ENCODE results near the gene TRHDE. TPM values are rescaled to one million over a fixed set of nuclear protein-coding genes. Genes with fewer than 3 reads are reported as not detected.

Gene TRHDE
- polyA plus RNA-seq, 1 donor (not counting 4 experiments of a cell fraction or from before 2014, with no cell fraction given), result 0.12 TPM

DNA sequence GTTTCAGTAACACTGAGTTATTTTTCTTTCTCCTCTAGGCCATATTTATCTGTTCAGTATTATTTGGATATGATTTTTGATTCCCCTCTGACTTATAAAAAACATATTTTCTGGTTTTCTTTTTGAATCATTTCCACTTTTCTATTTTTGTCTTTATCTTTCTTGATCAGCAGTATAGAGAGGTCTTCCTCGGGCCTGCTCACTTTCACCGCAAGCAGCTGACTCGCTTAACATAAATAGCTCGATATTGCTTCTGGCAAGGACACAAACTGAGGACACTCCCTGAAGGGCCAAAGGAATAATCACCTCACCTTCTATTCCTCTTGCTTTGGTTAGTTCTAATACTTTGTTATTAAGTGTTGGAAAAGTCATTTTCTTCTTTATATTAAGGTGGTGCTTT is 25.8 kb upstream of the TRHDE start:
- H3K4me3 ChIP-seq (ENCODE audit: control insufficient read depth in 2 of 3, extremely low read depth in 1 of 3, insufficient read depth in 2 of 3, low read depth in 1 of 3, low read length in 3 of 3), result no peak overlapping the region
- DNase-seq (ENCODE audit: low read depth, low spot score), result no peak
- no peaks in the 10 kb centered on the region for H3K4me1 ChIP-seq (ENCODE audit: control insufficient read depth, extremely low read depth, insufficient read depth, low read length)
- H3K36me3 ChIP-seq (ENCODE audit: control insufficient read depth in 2 of 2, extremely low read depth in 1 of 2, insufficient read depth in 2 of 2, low read length in 2 of 2), result no peaks in the 10 kb centered on the region
- H3K9ac ChIP-seq (ENCODE audit: control insufficient read depth, extremely low read depth, insufficient read depth, low read length), result no peak overlapping the region
- no peak overlapping the region for H3K27ac ChIP-seq (ENCODE audit: control insufficient read depth, insufficient read depth, low read length)
- dilution Hi-C loops (cut with MboI; ENCODE audit: extremely low pct_ligation_motif_present, low sequenced_read_pairs), result no loop called here
- H3K79me2 ChIP-seq (ENCODE audit: control insufficient read depth, insufficient read depth, low read length), result no peaks in the 10 kb centered on the region
- H3K27me3 ChIP-seq (ENCODE audit: control insufficient read depth, extremely low read depth, insufficient read depth, low read length), result no peaks in the 10 kb centered on the region
- no peak overlapping the region for H2AFZ ChIP-seq (ENCODE audit: control insufficient read depth, low read length)
- no peaks in the 10 kb centered on the region for H3K9me3 ChIP-seq (ENCODE audit: control insufficient read depth, low read depth, low read length)
- TF ChIP-seq EZH2 (IDR thresholded peaks at IDR 0.05; ENCODE audit: low read length), result no peak
- TF ChIP-seq, protein P1, sequence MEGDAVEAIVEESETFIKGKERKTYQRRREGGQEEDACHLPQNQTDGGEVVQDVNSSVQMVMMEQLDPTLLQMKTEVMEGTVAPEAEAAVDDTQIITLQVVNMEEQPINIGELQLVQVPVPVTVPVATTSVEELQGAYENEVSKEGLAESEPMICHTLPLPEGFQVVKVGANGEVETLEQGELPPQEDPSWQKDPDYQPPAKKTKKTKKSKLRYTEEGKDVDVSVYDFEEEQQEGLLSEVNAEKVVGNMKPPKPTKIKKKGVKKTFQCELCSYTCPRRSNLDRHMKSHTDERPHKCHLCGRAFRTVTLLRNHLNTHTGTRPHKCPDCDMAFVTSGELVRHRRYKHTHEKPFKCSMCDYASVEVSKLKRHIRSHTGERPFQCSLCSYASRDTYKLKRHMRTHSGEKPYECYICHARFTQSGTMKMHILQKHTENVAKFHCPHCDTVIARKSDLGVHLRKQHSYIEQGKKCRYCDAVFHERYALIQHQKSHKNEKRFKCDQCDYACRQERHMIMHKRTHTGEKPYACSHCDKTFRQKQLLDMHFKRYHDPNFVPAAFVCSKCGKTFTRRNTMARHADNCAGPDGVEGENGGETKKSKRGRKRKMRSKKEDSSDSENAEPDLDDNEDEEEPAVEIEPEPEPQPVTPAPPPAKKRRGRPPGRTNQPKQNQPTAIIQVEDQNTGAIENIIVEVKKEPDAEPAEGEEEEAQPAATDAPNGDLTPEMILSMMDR (optimal IDR thresholded peaks at IDR 0.05 in 1 of 3, IDR thresholded peaks at IDR 0.05 in 1 of 3, conservative IDR thresholded peaks at IDR 0.05 in 1 of 3; ENCODE audit: extremely low read depth in 1 of 3, insufficient read depth in 2 of 3, low read length in 3 of 3), result no peak
- H3K4me2 ChIP-seq (ENCODE audit: control insufficient read depth, extremely low read depth, insufficient read depth, low read depth, low read length), result no peak overlapping the region
- H3K9me1 ChIP-seq (ENCODE audit: control insufficient read depth, extremely low read depth, insufficient read depth, low read length), result no peaks in the 10 kb centered on the region
- no peak for FAIRE-seq
- no peaks in the 10 kb centered on the region for H4K20me1 ChIP-seq (ENCODE audit: control insufficient read depth, extremely low read depth, insufficient read depth, low read length)

DNA sequence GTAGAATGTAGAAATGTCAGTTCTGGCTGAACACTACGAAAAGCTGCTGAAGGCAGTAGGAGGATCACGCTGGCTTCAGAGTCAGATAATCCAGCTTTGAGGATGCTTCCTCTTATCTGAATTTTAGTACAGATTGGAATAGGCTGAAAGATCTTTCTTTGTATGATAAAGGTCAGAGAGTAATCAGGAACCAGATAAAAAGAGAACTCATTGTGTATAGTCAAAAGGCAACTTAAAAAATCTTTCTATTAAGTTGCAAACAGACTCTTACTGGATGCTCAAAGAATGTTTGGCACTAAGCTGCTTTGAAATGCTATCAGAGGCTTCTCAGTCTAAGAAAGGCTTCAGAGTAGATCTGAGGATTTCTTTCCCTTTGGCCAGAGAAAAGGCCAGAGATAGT is 21.8 kb upstream of the TRHDE start:
- Histone ChIP-seq H3K4me2 (ENCODE audit: control insufficient read depth, extremely low read depth, insufficient read depth, low read depth, low read length) (no peak overlapping the region), H2AFZ (ENCODE audit: control insufficient read depth, low read length) (no peak overlapping the region), H3K4me3 (ENCODE audit: control insufficient read depth in 2 of 3, extremely low read depth in 1 of 3, insufficient read depth in 2 of 3, low read depth in 1 of 3, low read length in 3 of 3) (no peak overlapping the region), H3K9ac (ENCODE audit: control insufficient read depth, extremely low read depth, insufficient read depth, low read length) (no peak overlapping the region), H3K79me2 (ENCODE audit: control insufficient read depth, insufficient read depth, low read length) (no peaks in the 10 kb centered on the region), H3K4me1 (ENCODE audit: control insufficient read depth, extremely low read depth, insufficient read depth, low read length) (no peaks in the 10 kb centered on the region), H3K9me1 (ENCODE audit: control insufficient read depth, extremely low read depth, insufficient read depth, low read length) (no peaks in the 10 kb centered on the region), H3K9me3 (ENCODE audit: control insufficient read depth, low read depth, low read length) (no peaks in the 10 kb centered on the region), H3K27ac (ENCODE audit: control insufficient read depth, insufficient read depth, low read length) (no peak overlapping the region), H3K36me3 (ENCODE audit: control insufficient read depth in 2 of 2, extremely low read depth in 1 of 2, insufficient read depth in 2 of 2, low read length in 2 of 2) (no peaks in the 10 kb centered on the region), H4K20me1 (ENCODE audit: control insufficient read depth, extremely low read depth, insufficient read depth, low read length) (no peaks in the 10 kb centered on the region), H3K27me3 (ENCODE audit: control insufficient read depth, extremely low read depth, insufficient read depth, low read length) (no peaks in the 10 kb centered on the region)
- no peak for FAIRE-seq
- dilution Hi-C loops (cut with MboI; ENCODE audit: extremely low pct_ligation_motif_present, low sequenced_read_pairs), result no loop called here
- DNase-seq (ENCODE audit: low read depth, low spot score), result no peak
- TF ChIP-seq EZH2 (IDR thresholded peaks at IDR 0.05; ENCODE audit: low read length), result no peak
- TF ChIP-seq, protein P1 (optimal IDR thresholded peaks at IDR 0.05 in 1 of 3, IDR thresholded peaks at IDR 0.05 in 1 of 3, conservative IDR thresholded peaks at IDR 0.05 in 1 of 3; ENCODE audit: extremely low read depth in 1 of 3, insufficient read depth in 2 of 3, low read length in 3 of 3), result no peak
